KBM-7 (cell line): ENCODE data around the gene PTPDC1.

Experiments
- DNase-seq: peaks from one replicate; pipeline ENCODE4 v3.0.0-alpha.2; 2015
- in situ Hi-C: fragments of 300-500 bp; cut with MboI; formaldehyde crosslinking; loops from 2 replicates; pipeline ENCODE4 v1.14.3; 2020; ENCODE audit warnings: low sequenced_read_pairs, low pct_unique_long_range_greater_than_20kb, mixed read lengths

The PTPDC1 gene

GRCh38 chr9:94084314-94084713 is at the start of gene PTPDC1:
Gene PTPDC1 (plus strand): TSS chr9:94084464. CDS start chr9:94084531, 67 bp downstream.
- in situ Hi-C loops = no loop called here
- DNase-seq = peak; percentile 8

GRCh38 chr9:94034511-94034910 is 49.8 kb upstream of the PTPDC1 start:
- in situ Hi-C loops = no loop called here
- no peak for DNase-seq

- no peak for DNase-seq
- in situ Hi-C loops = no loop called here
Observed at GRCh38 chr9:94039786-94040185, 44.5 kb upstream of the PTPDC1 start.

GRCh38 chr9:94042516-94043360 is 41.5 kb upstream of the PTPDC1 start:
- DNase-seq = no peak
- in situ Hi-C loops = no loop called here

GRCh38 chr9:94054716-94055115 is 29.5 kb upstream of the PTPDC1 start:
- DNase-seq = no peak
- in situ Hi-C loops = loop anchor here (25.0 kb wide), 1 partner anchor 158 kb away; no protein-coding TSS in a partner anchor

GRCh38 chr9:94056442-94056974 is 27.8 kb upstream of the PTPDC1 start:
- no peak for DNase-seq
- in situ Hi-C loops = loop anchor here (25.0 kb wide), 1 partner anchor 156 kb away; no protein-coding TSS in a partner anchor

- in situ Hi-C loops = loop anchor here (25.0 kb wide), 1 partner anchor 154 kb away; no protein-coding TSS in a partner anchor
- DNase-seq = no peak
Observed at GRCh38 chr9:94057918-94058317, 26.3 kb upstream of the PTPDC1 start.

- in situ Hi-C loops = loop anchor here (25.0 kb wide), 1 partner anchor 150 kb away; no protein-coding TSS in a partner anchor
- DNase-seq = no peak
Observed at GRCh38 chr9:94061864-94062263, 22.4 kb upstream of the PTPDC1 start.

GRCh38 chr9:94065535-94065961 is 18.7 kb upstream of the PTPDC1 start:
- peak; percentile 75 for DNase-seq
- in situ Hi-C loops = loop anchor here (25.0 kb wide), 1 partner anchor 147 kb away; no protein-coding TSS in a partner anchor

GRCh38 chr9:94068257-94068656 is 16.0 kb upstream of the PTPDC1 start:
- in situ Hi-C loops = loop anchor here (25.0 kb wide), 1 partner anchor 144 kb away; no protein-coding TSS in a partner anchor
- no peak for DNase-seq

- DNase-seq = no peak
- in situ Hi-C loops = no loop called here
Observed at GRCh38 chr9:94076557-94076956, 7.7 kb upstream of the PTPDC1 start.

- DNase-seq = no peak
- in situ Hi-C loops = no loop called here
Observed at GRCh38 chr9:94078086-94078485, 6.2 kb upstream of the PTPDC1 start.

- in situ Hi-C loops = no loop called here
- no peak for DNase-seq
Observed at GRCh38 chr9:94079236-94079635, 5.0 kb upstream of the PTPDC1 start.

- in situ Hi-C loops = no loop called here
- DNase-seq = no peak
Observed at GRCh38 chr9:94080249-94080648, 4.0 kb upstream of the PTPDC1 start.

- DNase-seq = no peak
- in situ Hi-C loops = no loop called here
Observed at GRCh38 chr9:94081435-94081834, 2.8 kb upstream of the PTPDC1 start.

- in situ Hi-C loops = no loop called here
- DNase-seq = no peak
Observed at GRCh38 chr9:94081864-94082463, 2.3 kb upstream of the PTPDC1 start.

- in situ Hi-C loops = no loop called here
Observed at GRCh38 chr9:94082553-94082952, 1.7 kb upstream of the PTPDC1 start.

GRCh38 chr9:94082956-94083355 is 1.3 kb upstream of the PTPDC1 start:
- DNase-seq = no peak
- in situ Hi-C loops = no loop called here

More at GRCh38 chr9:94082553-94082952, 1.7 kb upstream of the PTPDC1 start:
- no peak for DNase-seq

GRCh38 chr9:94083384-94083783 is 880 bp upstream of the PTPDC1 start:
- DNase-seq = no peak

GRCh38 chr9:94085062-94085639 is 887 bp downstream of the PTPDC1 start:
- in situ Hi-C loops = no loop called here

More at GRCh38 chr9:94083384-94083783, 880 bp upstream of the PTPDC1 start:
- in situ Hi-C loops = no loop called here

More at GRCh38 chr9:94085062-94085639, 887 bp downstream of the PTPDC1 start:
- DNase-seq = no peak
